IMR-90 (cell line): Measurements from ENCODE around the gene LCE1F. TPM values are rescaled to one million over a fixed set of nuclear protein-coding genes. Genes with fewer than 3 reads are reported as not detected.

Experiments used
- ATAC-seq: fragments of 200-7000 bp; cut with Tn5 transposase; 2 replicates; pipeline ENCODE4 v1.9.1; 2020; ENCODE audit warnings: low read depth, mild to moderate bottlenecking, moderate library complexity
- BruUV-seq: library from RNA; stranded (reverse); fragments of 400-500 nt; replicated peaks from 2 replicates; lab custom pipeline; 2021; lab: Mats Ljungman, UMichigan
- CTCF ChIA-PET: fragments of 300-600 bp; formaldehyde crosslinking; extraction: SDS; loops from one replicate; lab custom pipeline; 2021; ENCODE audit warnings: antibody characterized with exemption; lab: Yijun Ruan, JAX
- POLR2A ChIA-PET: fragments of 300-600 bp; sonication (Branson Sonifier 250); formaldehyde crosslinking; loops from one replicate; lab custom pipeline; 2022; ENCODE audit warnings: antibody characterized with exemption; ENCODE audit not compliant: unreplicated experiment; lab: Charles Lee
- DNase-seq: peaks from one replicate; pipeline ENCODE4 v3.0.0; 2013
- H2AFZ ChIP-seq: replicated peaks from 2 replicates; pipeline ENCODE3; 2013; ENCODE audit warnings: low read length, mild to moderate bottlenecking; ENCODE audit not compliant: poor library complexity
- H2AK5ac ChIP-seq: 2 replicates; pipeline ENCODE4 v1.6.1; 2013; ENCODE audit warnings: low read depth, low read length, inconsistent platforms
- H2AK9ac ChIP-seq: replicated peaks from 2 replicates; pipeline ENCODE3; 2013; ENCODE audit warnings: mild to moderate bottlenecking, low read depth, low read length, moderate library complexity; ENCODE audit not compliant: poor library complexity
- H2BK120ac ChIP-seq: 2 replicates; pipeline ENCODE4 v1.6.1; 2013; ENCODE audit warnings: low read depth, low read length, inconsistent platforms
- H2BK15ac ChIP-seq: 3 replicates; pipeline ENCODE4 v1.6.1; 2013; ENCODE audit warnings: low read depth, low read length, inconsistent platforms
- H2BK20ac ChIP-seq: 2 replicates; pipeline ENCODE4 v1.6.1; 2013; ENCODE audit warnings: low read depth, mild to moderate bottlenecking, inconsistent platforms, low read length, moderate library complexity
- H2BK5ac ChIP-seq: 2 replicates; pipeline ENCODE4 v1.6.1; 2013; ENCODE audit warnings: mild to moderate bottlenecking, low read depth, low read length, inconsistent platforms; ENCODE audit not compliant: poor library complexity, severe bottlenecking
- H3K14ac ChIP-seq: replicated peaks from 2 replicates; pipeline ENCODE4 v1.6.1; 2013; ENCODE audit warnings: low read depth, low read length, inconsistent platforms
- H3K18ac ChIP-seq: 2 replicates; pipeline ENCODE4 v1.6.1; 2013; ENCODE audit warnings: low read depth, low read length, control low read depth
- H3K23ac ChIP-seq: 2 replicates; pipeline ENCODE4 v1.6.1; 2013; ENCODE audit warnings: low read depth, low read length, inconsistent platforms
- H3K27ac ChIP-seq: 2 replicates; pipeline ENCODE4 v1.5.1; 2013; ENCODE audit warnings: mild to moderate bottlenecking, control low read depth, low read length; ENCODE audit not compliant: insufficient read depth
- H3K27me3 ChIP-seq: 2 replicates; pipeline ENCODE4 v1.6.1; 2013; ENCODE audit warnings: low read length; ENCODE audit not compliant: control insufficient read depth, insufficient read depth
- H3K36me3 ChIP-seq: 2 replicates; pipeline ENCODE4 v1.6.1; 2013; ENCODE audit warnings: low read length, mixed read lengths; ENCODE audit not compliant: control insufficient read depth, insufficient read depth
- H3K4ac ChIP-seq: 2 replicates; pipeline ENCODE4 v1.6.1; 2013; ENCODE audit warnings: low read depth, low read length, inconsistent platforms
- H3K4me1 ChIP-seq: 2 replicates; pipeline ENCODE4 v1.6.1; 2013; ENCODE audit warnings: low read length, mixed read lengths; ENCODE audit not compliant: control insufficient read depth, insufficient read depth
- H3K4me2 ChIP-seq: 2 replicates; pipeline ENCODE4 v1.6.1; 2013; ENCODE audit warnings: low read depth, mild to moderate bottlenecking, control low read depth, low read length, moderate library complexity
- H3K4me3 ChIP-seq: 2 replicates; pipeline ENCODE4 v1.5.1; 2013; ENCODE audit warnings: low read depth, mild to moderate bottlenecking, control low read depth, low read length, moderate library complexity; ENCODE audit not compliant: insufficient read depth
- H3K56ac ChIP-seq: 2 replicates; pipeline ENCODE4 v1.6.1; 2013; ENCODE audit warnings: low read length, inconsistent platforms; ENCODE audit not compliant: insufficient read depth; ENCODE audit errors: extremely low read depth
- H3K79me1 ChIP-seq, 2 experiments: 2 replicates each; pipeline ENCODE4 v1.6.1; 2013; ENCODE audit warnings: low read length in 2 of 2, inconsistent platforms in 1 of 2, low read depth in 1 of 2
- H3K9ac ChIP-seq: 2 replicates; pipeline ENCODE4 v1.6.1; 2013; ENCODE audit warnings: low read depth, low read length, control low read depth
- H3K9me1 ChIP-seq: 2 replicates; pipeline ENCODE4 v1.6.1; 2013; ENCODE audit warnings: low read length, inconsistent platforms; ENCODE audit not compliant: insufficient read depth
- H3K9me3 ChIP-seq: 2 replicates; pipeline ENCODE4 v1.6.1; 2013; ENCODE audit warnings: low read length; ENCODE audit not compliant: control insufficient read depth, insufficient read depth
- H4K20me1 ChIP-seq: 2 replicates; pipeline ENCODE4 v1.6.1; 2013; ENCODE audit warnings: low read length, inconsistent platforms; ENCODE audit not compliant: insufficient read depth
- H4K5ac ChIP-seq: 2 replicates; pipeline ENCODE4 v1.6.1; 2013; ENCODE audit warnings: mild to moderate bottlenecking, low read depth, low read length, control low read depth
- H4K8ac ChIP-seq, 2 experiments: 2 replicates each; pipeline ENCODE4 v1.6.1; 2013; ENCODE audit warnings: low read depth in 2 of 2, low read length in 2 of 2, control low read depth in 1 of 2, inconsistent platforms in 1 of 2
- H4K91ac ChIP-seq: 2 replicates; pipeline ENCODE4 v1.6.1; 2013; ENCODE audit warnings: low read depth, low read length, inconsistent platforms; ENCODE audit not compliant: insufficient read depth
- BHLHE40 ChIP-seq: fragments of 150-350 bp; IDR thresholded peaks from 2 replicates; pipeline ENCODE4 v1.6.1; 2016; ENCODE audit warnings: mild to moderate bottlenecking, low read depth, low read length
- CHD1 ChIP-seq: IDR thresholded peaks from 2 replicates; pipeline ENCODE4 v1.6.1; 2012; ENCODE audit warnings: low read depth, low read length, improper control_type of control experiment
- ELK1 ChIP-seq: fragments of 150-350 bp; IDR thresholded peaks from 2 replicates; pipeline ENCODE4 v1.6.1; 2016; ENCODE audit warnings: low read depth, mild to moderate bottlenecking, low read length, moderate library complexity, borderline replicate concordance
- FOS ChIP-seq: fragments of 150-350 bp; IDR thresholded peaks from 2 replicates; pipeline ENCODE4 v1.6.1; 2016; ENCODE audit warnings: low read depth, low read length
- MAFK ChIP-seq: IDR thresholded peaks from 2 replicates; pipeline ENCODE4 v1.6.1; 2012; ENCODE audit warnings: low read depth, low read length, improper control_type of control experiment
- MAZ ChIP-seq: IDR thresholded peaks from 2 replicates; pipeline ENCODE4 v1.6.1; 2012; ENCODE audit warnings: low read depth, mild to moderate bottlenecking, low read length, improper control_type of control experiment, moderate library complexity, borderline replicate concordance
- RCOR1 ChIP-seq: IDR thresholded peaks from 2 replicates; pipeline ENCODE4 v1.6.1; 2012; ENCODE audit warnings: mild to moderate bottlenecking, low read length, improper control_type of control experiment; ENCODE audit not compliant: insufficient replicate concordance
- SMC3 ChIP-seq: fragments of 150-350 bp; IDR thresholded peaks from 2 replicates; pipeline ENCODE4 v1.6.1; 2016; ENCODE audit warnings: low read depth, mild to moderate bottlenecking, antibody characterized with exemption, low read length, moderate library complexity
- WGBS, 2 experiments: methylation state at CpG; one replicate each; pipeline versions ENCODE4 v1.1.5 to v1.1.7; 2013; ENCODE audit warnings: missing lambda C conversion rate in 2 of 2; ENCODE audit not compliant: insufficient read length in 1 of 2; ENCODE audit errors: extremely low coverage in 2 of 2; 5-methylcytosine and 5-hydroxymethylcytosine counted together
- dilution Hi-C: fragments of 300-500 bp; cut with HindIII; formaldehyde crosslinking; loops from one replicate; pipeline ENCODE4 v1.14.3; 2018; ENCODE audit warnings: low sequenced_read_pairs; ENCODE audit not compliant: unreplicated experiment
- in situ Hi-C: fragments of 300-500 bp; cut with MboI; formaldehyde crosslinking; loops from 3 replicates; pipeline ENCODE4 v1.14.3; 2019; ENCODE audit warnings: low sequenced_read_pairs, inconsistent platforms, mixed read lengths
- intact Hi-C: fragments of 100-400 bp; cut with micrococcal nuclease; formaldehyde crosslinking; loops from 2 replicates; pipeline ENCODE4 v1.10.0; 2022
- polyA plus RNA-seq, 3 experiments: library from polyadenylated mRNA; depleted of rRNA; stranded (reverse); fragments of >200 nt; gene quantifications; 2 replicates each; pipeline ENCODE4 v1.2.3, GENCODE V29; 2012; ENCODE audit warnings: low replicate concordance in 1 of 3
- total RNA-seq: library from RNA; depleted of rRNA; stranded (reverse); fragments of >200 nt; gene quantifications from 2 replicates; pipeline ENCODE4 v1.2.3, GENCODE V29; 2012

The LCE1F gene
- total and polyA plus RNA-seq, 2 of the 4 experiments (the other 2 are of a cell fraction): not detected

DNA sequence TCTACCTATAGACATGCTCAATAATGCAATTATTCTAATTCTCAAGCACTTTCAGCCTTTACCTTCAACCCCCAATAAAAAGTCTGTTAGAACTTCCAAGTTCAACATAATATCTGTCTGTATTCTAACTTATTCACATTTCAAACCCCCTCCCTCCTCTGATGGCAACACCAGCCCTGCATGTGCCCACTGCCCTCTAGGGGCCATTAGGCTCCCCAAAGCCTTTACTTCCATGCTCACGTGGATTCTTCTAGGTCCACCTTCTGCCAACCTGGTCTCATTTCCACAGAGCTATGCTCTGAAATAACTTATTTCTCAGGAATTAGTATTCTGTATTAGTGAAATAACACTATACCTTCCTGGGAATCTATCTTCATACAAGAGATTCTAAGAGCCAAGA lies 39.3 kb upstream of the LCE1F start:
- H2BK20ac ChIP-seq: no peak overlapping the region
- H3K9ac ChIP-seq: no peak overlapping the region
- dilution Hi-C loops (no loop called here), in situ Hi-C loops (no loop called here), intact Hi-C loops (no loop called here)
- H3K56ac ChIP-seq: no peak overlapping the region
- POLR2A ChIA-PET: no interaction called here
- H3K4me2 ChIP-seq: no peak overlapping the region
- no peak overlapping the region for H2BK120ac ChIP-seq
- no peak overlapping the region for H3K14ac ChIP-seq
- no peak overlapping the region for H3K18ac ChIP-seq
- H2AK5ac ChIP-seq: no peak overlapping the region
- no peak overlapping the region for H3K4ac ChIP-seq
- ATAC-seq (no peak), DNase-seq (no peak)
- H4K5ac ChIP-seq: no peak overlapping the region
- no peaks in the 10 kb centered on the region for H3K27me3 ChIP-seq
- no peak overlapping the region for H4K91ac ChIP-seq
- H3K79me1 ChIP-seq: no peaks in the 10 kb centered on the region
- H2BK15ac ChIP-seq: no peak overlapping the region
- no peak overlapping the region for H2AK9ac ChIP-seq
- no peaks in the 10 kb centered on the region for H3K9me3 ChIP-seq
- CTCF ChIA-PET: no interaction called here
- no CpG with 5 or more reads among the region's 1 CpG for WGBS, 2 experiments
- H2AFZ ChIP-seq: no peak overlapping the region
- H4K8ac ChIP-seq: no peak overlapping the region
- H3K27ac ChIP-seq: no peak overlapping the region
- no peaks in the 10 kb centered on the region for H3K4me1 ChIP-seq
- no peak overlapping the region for H2BK5ac ChIP-seq
- BruUV-seq: no TSS peak
- no peak overlapping the region for H3K23ac ChIP-seq
- H3K4me3 ChIP-seq: no peak overlapping the region
- H3K36me3 ChIP-seq: no peaks in the 10 kb centered on the region
- H4K20me1 ChIP-seq: no peaks in the 10 kb centered on the region
- no peaks in the 10 kb centered on the region for H3K9me1 ChIP-seq
- no peak for TF ChIP-seq SMC3
- no peak for TF ChIP-seq MAZ
- no peak for TF ChIP-seq MAFK
- TF ChIP-seq ELK1: no peak
- TF ChIP-seq FOS: no peak
- no peak for TF ChIP-seq CHD1
- no peak for TF ChIP-seq RCOR1
- TF ChIP-seq BHLHE40: no peak
